ENCODE results near the gene UGT1A10. TPM values are rescaled to one million over a fixed set of nuclear protein-coding genes. Genes with fewer than 3 reads are reported as not detected.

Gene UGT1A10
- polyA plus RNA-seq, 1 donor from 2014 or later = not detected

- H3K4me2 ChIP-seq (ENCODE audit: low read length) = no peak overlapping the region
- no peak overlapping the region for H3K9ac ChIP-seq (ENCODE audit: low read length)
- no peaks in the 10 kb centered on the region for H3F3A ChIP-seq (ENCODE audit: insufficient read depth, low read length, poor library complexity, severe bottlenecking)
- H4K20me1 ChIP-seq (ENCODE audit: insufficient read depth) = no peaks in the 10 kb centered on the region
- H3K36me3 ChIP-seq (ENCODE audit: insufficient read depth, low read length) = no peaks in the 10 kb centered on the region
- no peaks in the 10 kb centered on the region for H3K79me2 ChIP-seq (replicated peaks; ENCODE audit: insufficient read depth, low read length)
- H3K27me3 ChIP-seq (ENCODE audit: insufficient read depth, low read depth, low read length) = no peaks in the 10 kb centered on the region
- no peak for TF ChIP-seq POLR2AphosphoS5 (IDR thresholded peaks at IDR 0.05)
- no peak for TF ChIP-seq RAD21 (conservative IDR thresholded peaks at IDR 0.05)
- TF ChIP-seq CTCF (IDR thresholded peaks at IDR 0.05; ENCODE audit: poor library complexity, severe bottlenecking) = no peak
- TF ChIP-seq TAF1 (IDR thresholded peaks at IDR 0.05; ENCODE audit: low read depth) = no peak
- TF ChIP-seq EP300 (conservative IDR thresholded peaks at IDR 0.05; ENCODE audit: poor library complexity, severe bottlenecking) = no peak
- TF ChIP-seq REST (IDR thresholded peaks at IDR 0.05; ENCODE audit: borderline replicate concordance) = no peak
- no peak for TF ChIP-seq EZH2 (IDR thresholded peaks at IDR 0.05; ENCODE audit: borderline replicate concordance, insufficient read depth, low read length, poor library complexity, severe bottlenecking)
- TF ChIP-seq MXI1 (conservative IDR thresholded peaks at IDR 0.05; ENCODE audit: poor library complexity, severe bottlenecking) = no peak
- no peak for TF ChIP-seq SMC3 (conservative IDR thresholded peaks at IDR 0.05; ENCODE audit: poor library complexity)
- no peak overlapping the region for H3K27ac ChIP-seq (ENCODE audit: low read length)
- no peak overlapping the region for H3K4me3 ChIP-seq (ENCODE audit: low read length)
- no peak overlapping the region for H2AFZ ChIP-seq (ENCODE audit: low read depth, low read length)
- no peaks in the 10 kb centered on the region for H3K9me2 ChIP-seq (ENCODE audit: insufficient read depth, low read length)
- no peaks in the 10 kb centered on the region for H3K9me3 ChIP-seq (ENCODE audit: low read length)
Measured at GRCh38 chr2:233811732-233812131, 175.5 kb downstream of the UGT1A10 start.

- no peaks in the 10 kb centered on the region for H3K9me2 ChIP-seq (ENCODE audit: insufficient read depth, low read length)
- H3F3A ChIP-seq (ENCODE audit: insufficient read depth, low read length, poor library complexity, severe bottlenecking) = no peaks in the 10 kb centered on the region
- no peaks in the 10 kb centered on the region for H3K9me3 ChIP-seq (ENCODE audit: low read length)
- H3K36me3 ChIP-seq (ENCODE audit: insufficient read depth, low read length) = no peaks in the 10 kb centered on the region
- H3K79me2 ChIP-seq (replicated peaks; ENCODE audit: insufficient read depth, low read length) = no peaks in the 10 kb centered on the region
- no peak overlapping the region for H3K4me2 ChIP-seq (ENCODE audit: low read length)
- H3K4me3 ChIP-seq (ENCODE audit: low read length) = no peak overlapping the region
- H3K9ac ChIP-seq (ENCODE audit: low read length) = no peak overlapping the region
- no peak overlapping the region for H3K27ac ChIP-seq (ENCODE audit: low read length)
- H3K27me3 ChIP-seq (ENCODE audit: insufficient read depth, low read depth, low read length) = no peaks in the 10 kb centered on the region
- no peaks in the 10 kb centered on the region for H4K20me1 ChIP-seq (ENCODE audit: insufficient read depth)
- TF ChIP-seq TAF1 (IDR thresholded peaks at IDR 0.05; ENCODE audit: low read depth) (no peak), SMC3 (conservative IDR thresholded peaks at IDR 0.05; ENCODE audit: poor library complexity) (no peak), RAD21 (conservative IDR thresholded peaks at IDR 0.05) (no peak), EP300 (conservative IDR thresholded peaks at IDR 0.05; ENCODE audit: poor library complexity, severe bottlenecking) (no peak), MXI1 (conservative IDR thresholded peaks at IDR 0.05; ENCODE audit: poor library complexity, severe bottlenecking) (no peak)
- no peak overlapping the region for H2AFZ ChIP-seq (ENCODE audit: low read depth, low read length)
Measured at GRCh38 chr2:233813236-233814055, 177.2 kb downstream of the UGT1A10 start.

Measured in neural cell (in vitro differentiated cells).